Skeletal muscle satellite cell (primary cell): ENCODE data around the gene REXO5.

Source experiments
- H3K27me3 ChIP-seq: 2 replicates; pipeline ENCODE4 v1.7.0; 2013; ENCODE audit warnings: low read length; ENCODE audit not compliant: control insufficient read depth, insufficient read depth
- H3K36me3 ChIP-seq: 2 replicates; pipeline ENCODE4 v1.7.0; 2013; ENCODE audit warnings: mild to moderate bottlenecking, control low read depth, low read length; ENCODE audit not compliant: insufficient read depth
- H3K4me1 ChIP-seq: 2 replicates; pipeline ENCODE4 v1.7.0; 2013; ENCODE audit warnings: low read length; ENCODE audit not compliant: control insufficient read depth, insufficient read depth
- H3K4me2 ChIP-seq: 2 replicates; pipeline ENCODE4 v1.7.0; 2013; ENCODE audit warnings: mild to moderate bottlenecking, low read length
- H3K4me3 ChIP-seq: 2 replicates; pipeline ENCODE4 v1.7.0; 2013; ENCODE audit warnings: low read length
- H3K9ac ChIP-seq: 2 replicates; pipeline ENCODE4 v1.7.0; 2013; ENCODE audit warnings: mild to moderate bottlenecking, low read depth, low read length, moderate library complexity
- H3K9me3 ChIP-seq: replicated peaks from 2 replicates; pipeline ENCODE4 v1.7.0; 2013; ENCODE audit warnings: mild to moderate bottlenecking, control low read depth, low read length

REXO5 gene

DNA sequence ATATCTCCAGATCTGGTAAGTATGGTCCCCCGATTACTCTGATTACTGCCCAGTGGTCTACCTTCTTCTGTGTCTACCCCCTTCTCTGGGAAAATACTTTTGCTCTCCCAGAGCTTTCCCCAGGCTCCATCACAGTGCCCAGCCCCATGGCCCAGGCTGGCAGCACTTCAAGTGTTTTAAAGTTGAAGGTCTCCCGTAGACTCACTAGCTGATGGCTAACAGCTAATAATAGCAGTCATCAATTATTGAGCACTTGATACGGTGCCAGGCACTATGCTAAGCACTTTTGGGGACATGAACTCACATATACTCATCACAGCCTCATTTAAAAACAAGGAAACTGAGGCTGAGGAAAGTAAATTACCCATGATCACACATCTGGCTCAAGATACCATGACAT lies 60.5 kb downstream of the REXO5 start:
- no peaks in the 10 kb centered on the region for H3K9me3 ChIP-seq
- H3K9ac ChIP-seq, result peak overlapping the region; percentile 84
- H3K27me3 ChIP-seq, result no peaks in the 10 kb centered on the region
- H3K4me3 ChIP-seq, result no peak overlapping the region
- H3K4me1 ChIP-seq, result peaks cover 58% of the 10 kb centered on the region
- H3K4me2 ChIP-seq, result peak overlapping the region; percentile 24
- peaks cover 14% of the 10 kb centered on the region for H3K36me3 ChIP-seq

DNA sequence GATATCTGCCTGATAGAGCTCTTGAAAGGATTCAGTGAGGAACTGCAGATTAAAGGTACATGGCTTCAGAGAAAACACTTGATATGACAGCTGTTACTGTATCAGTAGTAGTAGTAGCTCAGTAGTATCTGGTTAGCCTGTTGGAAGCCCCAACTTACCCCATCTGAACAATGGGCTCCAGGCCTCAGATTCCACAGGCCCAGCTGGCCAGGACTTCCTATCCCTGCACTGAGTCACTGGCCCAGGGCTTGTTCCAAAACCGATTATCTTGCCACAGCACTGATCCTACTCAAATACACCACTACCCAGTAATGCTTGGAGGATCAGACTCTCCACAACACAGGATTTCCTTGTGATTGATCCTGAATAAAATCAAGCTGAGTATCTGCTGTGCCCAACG lies 61.3 kb downstream of the REXO5 start:
- Histone ChIP-seq H3K27me3 (no peaks in the 10 kb centered on the region), H3K4me2 (peak overlapping the region; percentile 9), H3K36me3 (peaks cover 9% of the 10 kb centered on the region), H3K4me3 (no peak overlapping the region), H3K4me1 (peaks cover 60% of the 10 kb centered on the region), H3K9me3 (no peaks in the 10 kb centered on the region), H3K9ac (no peak overlapping the region)

DNA sequence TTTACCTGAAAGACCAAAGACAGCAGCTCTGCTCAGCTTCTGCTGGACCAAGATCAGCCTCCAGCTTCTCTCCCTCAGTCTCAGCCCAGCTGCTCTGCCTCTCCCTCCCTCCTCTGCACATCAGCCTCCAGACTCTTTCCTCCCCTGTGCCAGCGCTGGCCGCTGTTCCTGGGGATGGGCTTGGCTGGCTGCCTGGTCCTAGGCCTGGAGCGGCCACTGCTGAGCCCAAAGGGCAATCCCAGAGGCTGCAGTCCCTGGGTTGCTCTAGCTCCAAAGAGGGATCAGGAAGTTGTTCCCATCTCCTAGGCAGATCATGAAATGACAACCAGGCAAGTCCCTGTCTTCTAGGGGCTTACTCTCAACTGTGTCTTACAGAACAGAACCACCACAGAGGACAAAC lies 62.6 kb downstream of the REXO5 start:
- Histone ChIP-seq H3K4me1 (peaks cover 60% of the 10 kb centered on the region), H3K9ac (peak overlapping the region; percentile 51), H3K27me3 (no peaks in the 10 kb centered on the region), H3K9me3 (no peaks in the 10 kb centered on the region), H3K4me2 (peak overlapping the region; percentile 45), H3K4me3 (no peak overlapping the region), H3K36me3 (peaks cover 9% of the 10 kb centered on the region)

DNA sequence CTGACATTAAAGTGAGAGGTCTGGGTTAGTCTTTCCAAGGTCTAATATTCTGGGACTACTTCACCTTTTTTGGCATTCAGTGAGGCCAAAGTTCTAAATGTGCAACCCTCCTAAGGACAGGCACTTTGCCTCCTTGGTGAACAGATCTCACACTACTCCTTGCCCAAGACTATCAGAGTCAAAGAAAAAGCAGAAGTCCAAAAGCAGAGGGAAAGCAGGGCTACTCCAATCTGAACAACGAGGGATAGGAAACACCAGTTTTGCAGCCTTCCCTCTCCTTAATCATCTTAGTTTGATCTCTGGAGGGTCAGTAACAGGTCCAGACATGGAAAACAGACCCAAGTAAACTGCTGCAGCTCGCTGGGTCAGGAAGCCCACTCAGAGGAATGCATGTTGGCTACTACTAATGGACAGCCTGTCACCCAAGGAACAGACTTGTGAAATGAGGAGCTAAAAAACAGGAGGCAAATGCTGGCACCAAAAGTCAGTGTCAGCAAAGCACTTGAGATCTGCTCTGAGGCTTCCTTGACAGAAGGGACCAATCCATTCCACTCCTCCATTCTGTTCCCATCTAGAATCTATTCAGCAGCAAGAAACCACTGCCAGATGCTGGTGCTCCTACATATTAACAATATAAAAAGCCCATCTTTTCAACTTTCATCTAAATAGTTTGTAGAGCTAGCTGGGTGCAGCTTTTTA lies 63.9 kb downstream of the REXO5 start:
- H3K27me3 ChIP-seq, result no peaks in the 10 kb centered on the region
- no peak overlapping the region for H3K4me3 ChIP-seq
- no peak overlapping the region for H3K4me2 ChIP-seq
- no peak overlapping the region for H3K9ac ChIP-seq
- H3K36me3 ChIP-seq, result peaks cover 6% of the 10 kb centered on the region
- H3K9me3 ChIP-seq, result no peaks in the 10 kb centered on the region
- H3K4me1 ChIP-seq, result peaks cover 61% of the 10 kb centered on the region

DNA sequence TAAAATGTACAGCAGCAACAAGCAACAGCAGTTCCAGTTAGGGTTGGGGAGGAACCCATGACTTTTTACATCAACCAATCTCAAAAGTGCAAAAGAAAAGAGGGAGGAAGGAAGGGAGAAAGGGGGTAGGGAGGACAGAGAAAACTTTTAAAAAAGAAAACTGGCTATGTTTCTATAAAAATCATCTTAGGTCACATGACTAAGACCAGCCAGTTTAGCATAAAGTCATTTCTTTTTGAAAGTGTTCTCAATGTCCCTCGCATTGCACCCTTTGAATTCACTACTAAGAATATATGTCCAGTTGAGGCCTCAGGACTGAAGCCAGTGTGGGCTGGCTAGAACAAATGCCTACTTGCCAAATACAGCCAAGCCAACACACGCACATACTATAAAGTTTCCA lies 64.9 kb downstream of the REXO5 start:
- Histone ChIP-seq H3K9ac (no peak overlapping the region), H3K9me3 (no peaks in the 10 kb centered on the region), H3K36me3 (peaks cover 6% of the 10 kb centered on the region), H3K4me2 (no peak overlapping the region), H3K4me3 (no peak overlapping the region), H3K27me3 (no peaks in the 10 kb centered on the region), H3K4me1 (peaks cover 51% of the 10 kb centered on the region)

DNA sequence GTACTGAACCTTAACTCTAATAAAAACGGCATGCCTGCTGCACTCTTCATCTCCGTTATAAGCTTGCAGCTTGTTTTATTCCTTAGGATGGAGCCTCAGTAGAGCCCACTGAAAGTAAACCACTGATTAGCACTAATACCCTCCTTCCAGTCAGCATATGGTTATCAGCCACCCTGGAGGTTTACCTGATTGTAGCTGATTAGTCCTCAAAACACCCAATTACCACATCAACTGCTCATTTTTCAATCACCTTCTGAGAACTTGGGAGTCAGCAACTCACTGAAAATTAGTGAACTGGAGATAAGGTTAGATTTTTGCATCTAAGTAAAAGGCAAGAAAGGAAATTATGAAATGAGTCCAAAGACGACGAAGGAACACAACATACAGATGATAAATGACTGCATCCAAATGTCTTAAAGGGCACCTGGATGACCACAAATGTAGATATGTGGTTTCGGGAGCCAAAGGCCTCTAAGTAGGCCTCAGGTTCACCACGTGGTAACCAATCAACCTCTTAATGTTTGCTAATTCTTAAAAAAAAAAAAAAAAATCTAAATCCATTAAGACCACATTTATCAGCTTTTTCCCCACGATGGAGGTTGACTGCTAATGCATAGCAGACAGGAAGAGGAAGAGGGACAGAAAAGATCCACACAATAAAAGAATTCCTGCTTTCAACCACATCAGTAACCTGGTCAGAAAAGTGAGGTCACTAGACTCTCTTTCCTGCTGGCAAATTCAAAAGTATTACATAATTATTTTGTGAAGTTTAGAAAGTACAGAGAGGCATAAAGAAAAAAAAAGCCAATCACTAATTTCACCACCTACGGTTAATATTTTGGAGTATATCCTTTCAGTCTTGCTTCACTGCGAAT lies 65.9 kb downstream of the REXO5 start:
- no peak overlapping the region for H3K9ac ChIP-seq
- H3K4me3 ChIP-seq, result no peak overlapping the region
- H3K36me3 ChIP-seq, result peaks cover 8% of the 10 kb centered on the region
- peaks cover 42% of the 10 kb centered on the region for H3K4me1 ChIP-seq
- H3K4me2 ChIP-seq, result no peak overlapping the region
- no peaks in the 10 kb centered on the region for H3K27me3 ChIP-seq
- no peaks in the 10 kb centered on the region for H3K9me3 ChIP-seq

DNA sequence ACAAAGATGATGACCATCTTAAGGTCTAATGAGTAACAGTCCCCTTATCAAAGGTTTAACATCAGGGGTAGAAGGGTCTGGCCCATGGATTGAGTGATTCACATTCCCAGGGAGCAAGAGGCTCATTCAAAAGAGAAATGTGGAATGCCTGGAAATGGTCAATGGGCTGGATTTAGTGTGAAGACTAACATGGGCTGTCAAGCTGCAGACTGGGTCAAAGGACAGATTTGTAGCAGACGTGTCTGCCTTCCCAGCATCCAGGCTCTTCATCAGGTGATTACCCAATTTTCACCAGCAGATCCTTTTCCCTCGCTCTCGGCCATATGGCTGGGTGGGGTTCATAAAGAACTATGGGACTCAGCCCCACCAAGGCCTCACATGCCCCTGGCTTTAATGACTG lies 67.0 kb downstream of the REXO5 start:
- Histone ChIP-seq H3K9ac (no peak overlapping the region), H3K9me3 (no peaks in the 10 kb centered on the region), H3K27me3 (no peaks in the 10 kb centered on the region), H3K4me1 (peaks cover 33% of the 10 kb centered on the region), H3K4me3 (no peak overlapping the region), H3K4me2 (no peak overlapping the region), H3K36me3 (peaks cover 11% of the 10 kb centered on the region)

DNA sequence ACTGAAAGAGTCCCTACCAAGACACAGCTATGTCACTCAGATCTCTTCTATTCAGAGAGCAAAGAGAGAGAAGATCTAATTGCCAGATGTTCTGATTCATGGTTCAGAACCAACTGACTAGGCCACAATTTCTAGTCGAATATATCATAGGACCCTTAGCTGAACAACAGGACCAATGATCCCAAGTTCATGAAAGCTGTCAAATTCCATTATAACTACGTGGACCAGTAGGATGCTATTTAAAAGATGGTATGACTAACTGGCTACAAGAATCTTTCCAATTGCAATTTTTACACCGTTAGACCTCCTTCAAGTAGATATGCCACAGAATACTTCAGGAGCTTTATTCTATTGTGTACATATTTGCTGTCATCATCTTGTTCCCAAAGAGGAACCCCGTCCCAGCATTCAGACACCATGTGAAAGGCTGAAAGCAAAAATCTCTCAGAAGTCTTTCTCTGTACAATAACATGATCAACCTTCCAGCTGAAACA lies 67.8 kb downstream of the REXO5 start:
- peak overlapping the region; percentile 31 for H3K4me2 ChIP-seq
- H3K9ac ChIP-seq, result no peak overlapping the region
- H3K9me3 ChIP-seq, result no peaks in the 10 kb centered on the region
- peaks cover 11% of the 10 kb centered on the region for H3K36me3 ChIP-seq
- H3K27me3 ChIP-seq, result no peaks in the 10 kb centered on the region
- H3K4me3 ChIP-seq, result no peak overlapping the region
- H3K4me1 ChIP-seq, result peaks cover 33% of the 10 kb centered on the region

DNA sequence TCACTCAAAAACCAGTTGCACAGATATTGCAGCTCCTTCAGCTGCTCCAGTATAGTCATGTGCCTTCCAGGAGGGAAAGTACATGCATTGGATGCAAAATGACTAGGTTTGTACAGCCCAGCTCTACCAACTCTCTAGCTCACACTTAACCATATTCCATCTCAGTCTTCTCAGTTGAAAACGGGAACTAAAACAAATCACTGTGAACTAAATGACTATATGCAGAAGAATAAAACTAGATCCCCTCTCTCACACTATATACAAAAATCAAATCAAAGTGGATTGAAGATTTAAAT lies 69.0 kb downstream of the REXO5 start:
- Histone ChIP-seq H3K36me3 (peaks cover 11% of the 10 kb centered on the region), H3K9ac (no peak overlapping the region), H3K27me3 (no peaks in the 10 kb centered on the region), H3K4me2 (no peak overlapping the region), H3K4me3 (no peak overlapping the region), H3K9me3 (no peaks in the 10 kb centered on the region), H3K4me1 (peaks cover 43% of the 10 kb centered on the region)

DNA sequence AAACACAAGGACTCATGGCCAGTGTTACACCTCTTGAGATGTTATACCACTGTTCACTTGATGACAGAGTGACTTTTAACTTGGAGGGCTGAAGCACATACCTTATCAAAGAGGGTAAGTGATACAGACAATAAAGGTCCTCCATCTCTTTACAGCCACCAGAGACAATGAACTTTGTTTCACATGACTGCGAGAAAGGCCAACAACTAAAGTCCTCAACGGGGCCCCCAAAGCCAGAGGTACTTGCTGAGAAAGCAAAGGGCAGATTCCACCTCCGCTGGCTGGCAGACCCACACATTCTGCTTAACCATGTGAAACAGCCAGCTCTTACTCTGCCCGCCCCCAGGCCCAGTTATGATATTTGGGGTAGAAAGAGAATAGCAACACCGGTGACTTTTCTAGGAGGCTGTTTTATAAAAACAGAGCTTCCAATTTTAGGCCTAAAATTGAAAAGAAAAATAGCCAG lies 72.4 kb downstream of the REXO5 start:
- peak overlapping the region; percentile 21 for H3K9ac ChIP-seq
- H3K27me3 ChIP-seq, result no peaks in the 10 kb centered on the region
- peaks cover 48% of the 10 kb centered on the region for H3K4me1 ChIP-seq
- peak overlapping the region; percentile 43 for H3K4me3 ChIP-seq
- no peaks in the 10 kb centered on the region for H3K9me3 ChIP-seq
- peak overlapping the region; percentile 78 for H3K4me2 ChIP-seq
- peaks cover 5% of the 10 kb centered on the region for H3K36me3 ChIP-seq

DNA sequence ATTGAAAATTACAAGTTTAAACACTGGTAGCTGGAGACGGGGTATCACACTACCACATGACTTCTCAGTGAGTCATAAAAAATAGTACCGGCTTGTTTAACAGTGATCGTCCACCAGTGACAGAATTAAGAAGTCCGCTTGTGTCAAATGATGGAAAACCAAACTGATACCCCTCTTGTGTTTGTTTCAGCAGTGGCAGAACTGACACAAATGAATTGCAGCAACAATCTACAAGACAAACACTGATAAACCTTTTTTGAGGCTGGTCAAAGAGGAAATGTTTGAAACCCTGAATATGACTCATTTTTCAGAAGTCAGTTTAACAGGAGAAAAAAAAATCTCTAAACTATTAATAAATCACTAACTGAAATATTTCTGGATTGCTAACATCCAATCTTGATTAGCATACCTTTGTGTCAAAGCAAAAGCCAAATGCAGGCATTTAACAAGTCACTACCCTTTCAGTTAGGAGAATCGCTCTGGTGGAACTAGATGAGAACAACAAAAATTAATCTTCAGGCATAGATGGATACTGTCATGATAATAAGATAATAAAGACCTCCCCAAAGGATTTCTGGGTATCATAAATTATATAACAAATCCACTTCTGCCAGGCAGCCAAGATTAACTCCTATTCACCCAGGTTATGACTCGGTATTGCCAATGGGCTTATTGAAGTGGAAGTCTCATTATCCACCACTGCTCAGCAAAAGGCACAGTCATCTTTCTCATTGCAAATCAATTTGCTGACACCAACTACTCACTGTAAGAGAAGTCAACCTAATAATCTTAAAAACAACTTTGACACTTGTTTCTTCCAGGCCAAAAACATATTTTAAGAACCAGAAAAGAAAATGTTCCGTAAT lies 73.1 kb downstream of the REXO5 start:
- Histone ChIP-seq H3K4me2 (peak overlapping the region; percentile 78), H3K27me3 (no peaks in the 10 kb centered on the region), H3K4me3 (peak overlapping the region; percentile 43), H3K36me3 (peaks cover 5% of the 10 kb centered on the region), H3K9ac (peak overlapping the region; percentile 21), H3K4me1 (peaks cover 53% of the 10 kb centered on the region), H3K9me3 (no peaks in the 10 kb centered on the region)
